Liver (tissue), 3 donors: ENCODE results near the gene MVP.
A peak's percentile ranks its signal among the peaks of the same experiment; 100 is the strongest.

Source experiments
- ATF3 ChIP-seq: IDR thresholded peaks from 2 replicates; pipeline ENCODE4 v1.6.1; 2016; ENCODE audit warnings: antibody characterized with exemption
- CTCF ChIP-seq: fragments of 150-350 bp; IDR thresholded peaks from 2 replicates; pipeline ENCODE4 v1.5.1; 2017; ENCODE audit warnings: improper control_type of control experiment, low read depth, low read length; ENCODE audit not compliant: missing input control
- donor health status: healthy.
- donor health status: healthy.

GRCh38 chr16:29807426-29808218 lies 12.6 kb upstream of the MVP start:
- TF ChIP-seq CTCF: peak; percentile 18
- TF ChIP-seq ATF3: no peak
